HG02840 (cell line): ENCODE measurements around the gene RAB6A.
"Not testable (repeated sequence)": the region's sequence is repeated elsewhere in the genome, so short reads cannot be mapped to it uniquely, and the experiment has no call there.

ENCODE experiments used
- ATAC-seq: cut with Tn5 transposase; IDR thresholded peaks from one replicate; pipeline ENCODE4 v1.9.1; 2021; ENCODE audit warnings: mild to moderate bottlenecking, moderate library complexity, moderate number of reproducible peaks; ENCODE audit not compliant: unreplicated experiment, low FRiP score

Gene RAB6A

DNA sequence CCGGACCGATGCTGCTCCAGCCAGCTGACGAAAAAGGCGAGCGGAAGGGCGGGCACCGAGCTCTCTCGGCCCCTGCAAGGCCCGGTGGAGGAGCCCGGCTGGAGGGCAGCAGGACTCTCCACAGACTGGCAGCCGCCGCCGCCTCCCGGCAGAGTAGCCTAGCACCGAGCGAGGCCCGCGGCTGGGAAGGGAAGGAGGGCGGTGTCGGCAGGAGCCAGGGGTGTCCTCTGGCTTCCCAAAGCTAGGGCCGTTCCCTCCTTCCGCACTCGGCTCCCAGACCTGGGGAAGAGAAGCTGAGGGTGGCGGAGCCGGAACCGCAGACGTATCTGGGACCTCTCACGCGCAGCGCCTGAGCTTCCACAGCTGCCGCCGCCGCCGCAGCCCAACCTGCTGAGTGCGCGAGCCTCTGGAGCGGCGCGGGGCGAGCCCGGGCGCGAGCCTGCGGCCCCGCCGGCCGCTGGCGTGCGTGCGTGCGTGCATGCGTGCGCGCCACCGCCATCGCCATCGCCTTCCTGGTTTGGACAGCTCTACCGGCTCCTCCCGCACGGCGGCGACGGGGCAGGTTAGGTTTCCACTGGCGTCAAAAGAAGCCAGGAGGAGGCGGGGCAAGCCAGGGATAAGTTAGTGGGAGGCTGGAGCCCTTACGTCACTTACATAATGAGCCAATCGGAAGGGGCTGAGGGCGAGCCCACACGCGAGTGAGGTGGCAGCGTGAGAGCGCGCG is at the start of gene RAB6A:
TSS of gene RAB6A (minus strand) at position 396 of the 724 bp plus-strand sequence. CDS start 439 bp downstream, outside the sequence.
- peak; percentile 92 for ATAC-seq

DNA sequence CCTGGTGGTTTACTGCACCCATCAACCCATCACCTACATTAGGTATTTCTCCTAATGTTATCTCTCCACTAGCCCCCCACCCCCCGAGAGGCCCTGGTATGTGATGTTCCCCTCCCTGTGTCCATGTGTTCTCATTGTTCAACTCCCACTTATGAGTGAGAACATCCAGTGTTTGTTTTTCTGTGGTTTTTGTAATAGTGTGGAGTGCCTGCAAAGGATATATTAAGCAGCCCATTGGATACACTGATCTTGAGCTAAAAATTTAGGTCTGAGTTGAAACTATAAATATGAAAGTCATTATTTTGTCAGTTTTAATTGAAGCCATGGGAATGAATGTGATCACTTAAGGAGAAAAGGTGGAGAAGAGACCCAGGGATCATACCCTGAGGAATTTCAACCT is 49.8 kb upstream of the RAB6A start:
- ATAC-seq = no peak

- no peak for ATAC-seq
These were observed 47.2 kb upstream of the RAB6A start for GRCh38 chr11:73808052-73808451.

DNA sequence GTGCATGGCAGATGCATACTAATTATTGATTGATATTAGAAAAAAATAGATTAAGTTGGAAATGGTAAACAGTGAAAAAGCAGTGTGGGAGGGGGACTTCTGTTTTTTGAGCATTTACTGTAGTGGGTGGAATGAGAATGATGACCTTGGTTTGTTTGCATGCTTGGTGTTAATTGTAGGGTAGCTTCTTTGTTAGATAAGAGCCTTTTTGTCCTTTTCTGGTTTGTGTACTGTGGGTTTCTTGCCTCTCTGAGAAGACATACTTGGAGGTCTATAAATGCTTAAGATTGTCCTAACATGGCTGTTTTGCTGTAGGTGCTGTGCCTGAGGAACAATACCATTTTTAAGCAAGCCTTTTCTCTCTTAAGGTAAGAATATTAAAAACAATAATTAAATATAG is 43.8 kb upstream of the RAB6A start:
- no peak for ATAC-seq

DNA sequence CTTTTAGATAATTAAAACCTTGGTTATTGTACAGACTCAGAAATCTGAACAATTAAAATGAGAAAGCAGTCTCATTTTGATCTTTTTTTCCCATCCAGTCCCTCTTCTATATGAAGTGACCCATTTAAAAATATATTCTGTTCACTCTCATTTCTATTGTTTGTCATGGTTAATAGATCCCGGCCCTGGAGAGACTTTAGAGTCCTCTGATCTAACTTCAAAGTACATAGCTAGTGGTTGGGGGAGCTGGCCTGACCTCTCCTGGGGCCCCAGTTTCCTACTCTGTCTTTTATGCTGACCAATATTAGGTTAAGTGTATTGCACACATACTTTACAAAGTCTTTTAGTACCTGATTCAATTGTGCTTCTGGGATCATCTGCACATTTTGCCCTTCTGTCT is 40.3 kb upstream of the RAB6A start:
- ATAC-seq = no peak

DNA sequence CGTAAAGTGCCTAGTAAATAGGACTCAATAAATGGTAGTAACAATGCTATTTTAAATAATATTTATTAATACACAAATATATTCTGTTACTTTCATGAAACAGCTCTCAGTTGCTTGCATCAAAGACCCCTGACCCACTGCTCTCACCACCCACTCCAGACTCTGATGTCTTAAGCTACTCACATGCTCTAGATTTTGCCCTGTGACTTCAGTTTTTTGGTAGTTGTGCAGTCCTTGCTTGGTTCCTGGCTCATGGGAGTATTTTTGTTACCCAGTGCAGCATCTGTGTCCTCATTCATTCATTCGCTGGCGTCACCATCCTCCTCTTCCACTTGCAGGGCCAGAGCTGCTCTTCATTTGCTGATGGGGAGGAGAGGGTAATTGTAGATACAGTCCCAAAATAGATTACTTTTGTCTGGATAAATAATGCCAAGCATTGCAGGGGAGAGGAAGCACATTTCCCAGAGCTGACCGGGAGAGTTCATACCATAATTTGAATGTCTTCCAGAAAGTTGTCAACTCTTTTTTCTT is 39.5 kb upstream of the RAB6A start:
- ATAC-seq = no peak

DNA sequence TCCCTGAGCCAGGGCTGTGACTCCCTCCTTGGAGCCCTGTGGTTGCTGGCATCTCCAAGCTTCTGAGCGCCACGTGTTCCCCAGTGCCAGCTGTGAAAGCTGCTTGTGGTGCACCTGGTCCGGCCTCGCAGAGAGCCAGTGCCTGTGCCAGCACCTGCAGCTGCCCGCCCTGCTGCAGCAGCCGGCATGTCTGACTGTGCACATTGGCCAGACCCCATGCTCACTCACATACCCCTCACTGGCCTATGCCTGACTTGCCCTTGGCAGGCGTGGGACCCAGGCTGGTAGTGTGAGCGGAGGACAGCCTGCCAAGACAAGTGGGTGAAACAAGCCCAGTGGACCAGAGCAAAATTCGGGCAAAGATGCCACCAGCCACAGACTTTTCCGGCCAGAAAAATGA is 36.6 kb upstream of the RAB6A start:
- ATAC-seq = no peak

GRCh38 chr11:73795925-73796632 is 35.2 kb upstream of the RAB6A start:
- ATAC-seq = no peak

- no peak for ATAC-seq
These were observed 31.7 kb upstream of the RAB6A start for GRCh38 chr11:73792584-73792983.

- ATAC-seq = no peak
These were observed 28.4 kb upstream of the RAB6A start for GRCh38 chr11:73789279-73789670.

DNA sequence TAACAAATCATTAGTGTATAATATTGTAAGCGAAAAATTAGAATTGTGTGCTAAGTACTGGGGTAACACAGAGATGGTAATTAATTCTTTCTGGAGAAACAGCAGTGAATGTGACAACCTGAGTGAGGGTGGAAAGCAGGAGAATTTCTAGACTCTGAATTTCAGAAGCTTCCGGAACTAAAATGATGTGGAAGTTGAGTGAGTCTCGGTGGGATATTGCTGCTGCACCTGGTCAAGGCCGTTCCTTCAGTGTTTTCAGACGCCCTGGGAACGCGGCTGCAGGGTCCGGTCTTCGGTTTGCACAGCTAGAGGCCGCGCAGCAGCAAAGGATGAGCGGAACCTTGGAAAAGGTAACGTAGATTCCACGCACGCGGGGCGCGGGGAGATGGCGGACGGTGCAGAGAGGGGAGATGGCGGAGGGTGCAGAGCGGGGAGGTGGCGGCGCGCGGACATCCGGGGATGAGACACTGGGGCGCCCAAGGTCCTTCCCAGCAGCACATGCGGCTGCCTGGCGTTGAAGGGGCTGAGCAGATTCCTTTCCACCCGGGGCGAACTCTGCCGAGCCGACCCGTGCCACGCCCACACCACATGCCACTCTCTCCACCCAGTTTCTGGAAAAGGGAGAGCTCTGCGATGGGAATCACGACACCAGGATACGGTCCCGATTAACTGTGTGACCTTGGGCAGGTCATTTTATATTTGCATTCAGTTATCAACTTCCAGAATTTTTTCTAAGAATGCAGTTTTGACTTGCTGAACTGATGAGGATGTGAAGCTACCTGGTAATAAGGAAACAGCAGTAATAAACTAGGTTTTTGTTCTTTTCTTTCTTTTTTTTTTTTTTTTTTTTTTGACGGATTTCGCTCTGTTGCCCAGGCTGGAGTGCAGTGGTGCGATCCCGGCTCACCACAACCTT is 27.0 kb upstream of the RAB6A start, which contains the start of gene MRPL48:
TSS of gene MRPL48 (plus strand) at position 232 of the 916 bp plus-strand sequence. CDS start at position 330, 98 bp downstream.
- peak; percentile 87 for ATAC-seq

DNA sequence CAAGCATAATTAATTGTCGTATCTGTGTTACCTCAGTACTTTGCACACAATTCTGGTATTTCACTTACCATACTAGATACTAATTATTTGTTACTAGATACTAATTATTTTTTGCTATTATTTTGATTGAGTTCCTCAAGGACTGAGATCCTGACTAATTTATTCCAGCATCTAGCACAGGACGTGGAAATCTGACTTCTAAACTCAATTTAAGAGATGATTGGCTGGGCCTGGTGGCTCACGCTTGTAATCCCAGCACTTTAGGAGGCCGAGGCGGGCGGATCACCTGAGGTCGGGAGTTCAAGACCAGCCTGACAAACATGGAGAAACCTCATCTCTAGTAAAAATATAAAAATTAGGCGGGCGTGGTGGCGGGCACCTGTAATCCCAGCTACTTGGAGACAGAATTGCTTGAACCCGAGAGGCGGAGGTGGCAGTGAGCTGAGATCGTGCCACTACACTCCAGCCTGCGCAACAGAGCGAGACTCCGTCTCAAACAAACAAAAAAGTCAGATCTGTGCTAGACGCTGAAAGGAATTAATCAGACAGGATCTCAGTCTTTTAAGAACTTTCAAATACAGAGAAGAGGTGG is 26.3 kb upstream of the RAB6A start:
- no peak for ATAC-seq

GRCh38 chr11:73785467-73785866 is 24.6 kb upstream of the RAB6A start:
- not testable (repeated sequence) for ATAC-seq

GRCh38 chr11:73784734-73785133 is 23.9 kb upstream of the RAB6A start:
- no peak for ATAC-seq

DNA sequence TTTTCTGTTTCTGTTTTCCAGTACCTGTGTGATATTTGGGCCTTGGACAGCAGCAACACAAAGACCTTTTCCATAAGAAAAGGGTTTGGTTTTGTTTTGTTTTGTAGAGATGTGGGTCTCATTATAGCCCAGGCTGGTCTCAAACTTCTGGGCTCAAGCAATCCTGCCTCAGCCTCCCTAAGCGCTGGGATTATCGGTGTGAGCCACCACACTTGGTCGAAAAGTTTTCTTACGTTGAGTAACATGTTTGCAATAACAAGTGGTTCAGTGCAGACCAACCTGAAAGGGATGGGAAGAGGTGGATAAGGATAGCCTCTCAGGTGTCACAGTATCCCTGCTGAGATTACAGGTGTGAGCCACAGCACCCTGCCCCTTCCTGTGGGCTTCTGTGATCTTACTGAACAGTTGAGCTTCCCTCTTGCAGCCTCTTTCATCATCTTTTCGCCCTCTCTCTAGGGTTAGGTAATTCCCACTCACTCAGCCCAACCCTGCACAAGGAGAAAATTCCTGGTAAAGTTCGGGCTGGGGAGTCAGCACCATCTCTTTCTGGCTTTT is 23.3 kb upstream of the RAB6A start:
- no peak for ATAC-seq

DNA sequence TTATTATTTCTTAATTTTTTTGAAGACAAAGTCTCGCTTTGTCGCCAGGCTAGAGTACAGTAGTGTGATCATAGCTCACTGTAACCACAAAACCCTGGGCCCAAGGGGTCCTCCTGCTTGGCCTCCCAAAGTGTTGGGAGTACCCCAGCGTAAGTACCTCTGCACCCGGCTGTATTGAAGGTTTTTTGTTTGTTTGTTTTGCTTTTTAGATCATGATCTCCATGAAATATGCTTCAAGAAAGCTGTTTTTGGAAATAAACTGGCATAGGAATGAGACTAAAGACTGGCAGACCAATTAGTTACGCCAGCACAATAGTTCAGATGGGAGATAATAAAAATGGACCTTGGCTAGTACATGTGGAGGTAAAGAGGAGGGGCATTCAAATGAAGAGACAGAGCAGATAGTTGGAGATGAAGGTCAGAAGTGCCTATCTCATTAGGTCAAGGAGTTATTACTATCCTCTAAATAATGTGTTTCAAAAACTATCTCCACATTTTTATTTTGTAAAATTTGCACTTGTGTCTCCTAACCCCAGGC is 22.7 kb upstream of the RAB6A start:
- ATAC-seq = no peak

DNA sequence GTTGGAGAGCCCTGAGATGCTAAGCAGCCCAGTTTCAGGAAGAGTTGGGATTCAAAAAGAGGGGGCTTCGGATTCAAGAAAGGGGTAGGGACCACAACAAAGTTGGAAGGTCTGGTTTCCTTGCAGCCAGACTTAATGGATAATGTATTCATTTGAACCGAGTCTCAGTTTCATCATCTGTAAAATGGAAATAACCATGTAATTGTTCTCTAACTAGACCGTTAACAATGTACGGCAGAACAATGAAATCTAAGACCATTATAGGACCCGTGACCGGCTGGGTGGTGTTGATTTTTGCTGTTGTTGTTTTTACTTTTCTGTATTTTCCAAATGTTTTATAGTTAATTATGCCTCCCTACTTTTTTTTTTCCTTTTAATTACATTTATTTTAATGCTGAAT is 20.4 kb upstream of the RAB6A start:
- ATAC-seq = no peak

DNA sequence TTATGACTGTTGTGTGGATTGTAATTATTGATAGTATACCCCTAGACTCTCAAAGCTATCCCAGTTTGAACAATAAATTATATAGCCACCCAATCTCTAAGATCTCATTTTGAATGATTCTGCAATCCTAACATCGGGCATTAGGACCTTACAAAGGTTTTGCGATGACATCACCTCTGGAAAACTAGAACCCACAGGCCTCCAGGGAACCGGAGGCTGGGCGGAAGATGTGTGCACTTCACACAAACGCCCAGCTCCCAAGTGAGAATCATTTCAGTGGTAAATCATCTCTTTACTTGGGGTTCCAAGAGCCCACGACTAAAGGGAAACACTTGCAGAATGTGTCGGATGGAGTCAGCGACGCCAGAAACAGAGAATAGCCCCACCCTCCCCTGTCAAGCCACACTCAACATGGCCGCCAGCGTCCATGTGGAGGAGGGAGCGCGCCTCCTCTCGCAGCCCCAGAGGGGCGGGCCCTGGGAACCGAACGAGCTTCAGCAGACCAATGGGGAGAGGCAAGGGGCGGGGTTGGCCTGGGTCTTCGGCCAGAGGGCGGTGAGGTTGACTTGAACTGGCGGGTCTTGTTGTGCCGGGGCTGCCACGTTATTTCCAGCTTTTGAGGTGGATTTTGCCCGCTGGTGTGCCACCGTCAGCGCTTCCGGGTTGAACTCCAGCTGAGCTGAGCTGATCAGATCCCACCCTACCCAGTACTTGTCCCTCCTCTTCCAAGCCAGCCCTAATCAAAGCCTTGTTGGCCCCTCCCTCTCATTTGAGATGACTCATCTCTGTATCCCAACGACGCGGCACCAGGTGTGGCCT is 18.4 kb upstream of the RAB6A start:
- ATAC-seq = peak; percentile 98

DNA sequence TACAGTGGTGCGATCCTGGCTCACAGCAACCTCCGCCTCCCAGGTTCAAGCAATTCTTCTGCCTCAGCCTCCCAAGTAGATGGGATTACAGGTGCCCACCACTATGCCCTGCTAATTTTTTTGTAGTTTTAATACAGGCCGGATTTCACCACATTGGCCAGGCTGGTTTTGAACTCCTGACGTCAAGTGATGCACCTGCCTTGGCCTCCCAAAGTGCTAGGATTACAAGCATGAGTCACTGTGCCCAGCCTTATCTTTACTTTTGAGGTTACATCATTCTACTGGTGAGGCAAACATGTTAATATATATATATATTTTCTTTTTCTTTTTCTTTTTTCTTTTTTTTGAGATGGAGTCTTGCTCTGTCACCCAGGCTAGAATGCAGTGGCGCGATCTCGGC is 9.9 kb upstream of the RAB6A start:
- not testable (repeated sequence) for ATAC-seq
